IPS-18a (cell line): ENCODE data around the gene SDC1.

Experiments
- H3K27ac ChIP-seq: one replicate; pipeline ENCODE4 v1.5.1; 2013; ENCODE audit warnings: low read length
- H3K27me3 ChIP-seq: one replicate; pipeline ENCODE4 v1.6.1; 2013; ENCODE audit warnings: mild to moderate bottlenecking, low read length; ENCODE audit not compliant: control insufficient read depth, insufficient read depth
- H3K36me3 ChIP-seq: one replicate; pipeline ENCODE4 v1.6.1; 2013; ENCODE audit warnings: low read depth, low read length; ENCODE audit not compliant: control insufficient read depth
- H3K4me1 ChIP-seq: one replicate; pipeline ENCODE4 v1.6.1; 2013; ENCODE audit warnings: low read depth, low read length; ENCODE audit not compliant: control insufficient read depth
- H3K4me3 ChIP-seq: one replicate; pipeline ENCODE4 v1.5.1; 2013; ENCODE audit warnings: low read length
- H3K9ac ChIP-seq: one replicate; pipeline ENCODE4 v1.6.1; 2013; ENCODE audit warnings: mild to moderate bottlenecking, low read length, moderate library complexity
- H3K9me3 ChIP-seq: one replicate; pipeline ENCODE4 v1.6.1; 2013; ENCODE audit warnings: low read depth, low read length; ENCODE audit not compliant: control insufficient read depth

Gene SDC1

DNA sequence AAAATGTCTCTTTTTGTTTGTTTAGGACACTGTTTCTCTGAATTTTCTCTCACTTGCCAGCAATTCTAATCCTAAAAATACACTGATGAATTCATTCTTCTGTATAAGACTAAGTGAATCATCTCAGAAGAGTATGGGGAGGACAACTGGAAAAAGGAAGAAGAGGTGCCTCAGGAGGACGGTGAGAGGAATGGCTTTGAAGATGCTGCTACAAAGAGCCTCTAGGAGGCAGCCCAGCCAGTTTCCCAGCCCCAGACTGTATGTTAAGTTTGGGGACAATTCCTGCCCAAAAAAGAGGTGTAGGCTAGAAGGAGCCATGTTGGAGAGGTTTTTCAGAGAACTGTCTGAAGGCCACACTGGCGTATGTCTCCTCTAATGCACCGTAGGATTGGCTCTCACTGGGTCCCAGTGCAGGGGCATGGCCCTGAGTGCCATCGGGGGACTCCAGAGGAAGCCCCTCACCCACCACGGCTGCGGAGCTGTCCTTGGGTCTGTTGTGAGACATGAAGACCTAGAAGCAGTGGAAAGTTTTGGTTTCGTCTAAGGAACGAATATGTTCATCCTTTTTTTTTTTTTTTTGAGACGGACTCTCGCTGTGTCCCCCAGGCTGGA, 3.1 kb upstream of the SDC1 start:
- Histone ChIP-seq H3K27ac (no peak overlapping the region), H3K9ac (no peak overlapping the region), H3K27me3 (peaks cover 9% of the 10 kb centered on the region), H3K4me3 (no peak overlapping the region), H3K9me3 (no peaks in the 10 kb centered on the region), H3K36me3 (no peaks in the 10 kb centered on the region), H3K4me1 (peaks cover 4% of the 10 kb centered on the region)

DNA sequence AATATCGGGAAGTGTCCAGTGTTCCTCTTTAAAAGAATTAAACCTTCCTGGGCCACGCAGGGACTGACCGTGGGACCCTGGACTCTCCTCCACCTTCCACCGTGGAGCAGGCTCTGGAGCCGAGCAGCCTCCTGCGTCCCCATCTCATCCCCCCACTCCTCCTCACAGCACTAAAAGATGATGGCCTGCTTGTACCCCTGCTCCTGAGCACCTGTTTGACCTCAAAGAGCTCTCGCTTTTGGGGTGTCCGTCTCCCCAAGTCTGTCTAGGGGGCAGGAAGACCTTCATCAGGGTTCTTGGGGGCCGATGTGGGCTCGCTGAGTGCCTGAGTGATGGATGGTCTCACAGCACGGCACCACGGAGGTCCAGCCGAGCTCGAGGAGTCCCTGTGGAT, 1.2 kb upstream of the SDC1 start:
- Histone ChIP-seq H3K27ac (no peak overlapping the region), H3K9me3 (no peaks in the 10 kb centered on the region), H3K27me3 (peaks cover 9% of the 10 kb centered on the region), H3K4me3 (no peak overlapping the region), H3K9ac (no peak overlapping the region), H3K36me3 (no peaks in the 10 kb centered on the region), H3K4me1 (peaks cover 20% of the 10 kb centered on the region)

DNA sequence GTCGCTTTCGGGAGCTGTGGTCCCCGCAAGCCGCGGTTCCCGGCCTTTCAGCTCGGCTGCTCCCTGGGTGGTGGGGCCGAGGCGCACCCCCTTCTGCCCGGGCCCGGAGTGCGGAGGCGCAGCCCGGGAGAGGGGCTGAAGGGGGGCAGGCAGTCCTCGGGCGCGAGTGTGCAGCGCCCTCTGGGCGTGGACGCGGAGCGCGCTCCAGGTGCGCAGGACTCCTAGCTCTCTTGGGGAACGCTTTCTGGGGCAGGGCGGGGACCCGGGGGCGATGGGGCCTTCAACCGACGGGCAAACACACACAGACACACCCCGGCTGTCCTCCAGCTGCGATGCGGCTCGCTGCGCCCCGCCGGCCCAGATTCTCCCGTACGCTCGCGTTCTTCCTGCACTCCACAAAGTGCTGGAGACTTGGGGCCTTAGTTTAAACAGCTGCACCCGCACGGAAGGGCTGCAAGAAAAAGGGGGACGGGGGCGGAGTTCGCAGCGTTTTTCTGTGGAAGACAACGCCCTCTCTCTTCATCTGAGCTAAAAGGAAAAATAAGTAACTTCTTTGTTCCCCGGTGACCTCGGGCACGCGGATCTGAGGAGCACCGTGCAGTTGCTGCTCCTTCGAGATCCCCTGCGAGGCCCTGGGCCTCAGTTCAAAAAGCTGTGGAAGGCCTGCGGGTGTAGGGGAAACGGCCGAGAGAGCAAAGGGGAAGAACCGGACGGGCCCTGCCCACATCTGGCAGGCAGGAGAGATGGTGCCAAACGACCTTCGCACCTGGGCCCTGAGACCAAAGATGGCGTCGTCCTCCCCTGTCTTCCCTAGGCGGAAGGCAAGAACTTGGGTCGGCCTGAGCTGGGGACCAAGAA, 593 bp upstream of the SDC1 start:
- Histone ChIP-seq H3K4me1 (peaks cover 20% of the 10 kb centered on the region), H3K9me3 (no peaks in the 10 kb centered on the region), H3K27me3 (peaks cover 9% of the 10 kb centered on the region), H3K27ac (no peak overlapping the region), H3K36me3 (no peaks in the 10 kb centered on the region), H3K4me3 (peak overlapping the region; percentile 84), H3K9ac (peak overlapping the region; percentile 25)

DNA sequence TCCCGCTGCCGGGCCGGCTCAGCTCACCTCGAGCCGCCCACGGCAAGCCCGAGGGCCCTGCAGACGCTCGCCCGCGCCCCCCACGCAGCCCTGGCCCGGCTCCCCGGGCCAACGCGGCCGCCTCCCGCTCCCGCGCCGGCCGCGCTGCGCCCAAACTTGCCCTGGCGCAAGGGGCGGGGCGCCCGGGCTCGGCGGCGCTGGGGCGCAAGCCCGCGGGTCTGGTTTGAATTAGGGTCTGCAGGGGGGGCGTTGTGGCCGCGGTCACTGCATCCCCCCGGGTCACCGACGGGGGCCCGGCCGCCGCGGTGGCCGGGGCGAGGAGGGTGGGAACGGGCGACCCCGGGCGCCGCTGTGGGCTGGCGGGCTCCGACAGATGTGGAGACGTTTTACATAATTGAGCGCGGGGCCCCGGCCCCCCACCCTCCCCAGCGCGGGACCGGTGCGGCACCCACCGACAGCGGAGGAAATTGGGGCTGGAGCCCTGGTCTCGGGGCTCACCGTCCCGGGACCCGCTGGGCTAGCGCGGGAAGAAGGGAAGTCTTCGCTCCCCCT, 690 bp downstream of the SDC1 start:
- H3K27me3 ChIP-seq: peaks cover 9% of the 10 kb centered on the region
- H3K9ac ChIP-seq: peak overlapping the region; percentile 85
- no peaks in the 10 kb centered on the region for H3K36me3 ChIP-seq
- no peak overlapping the region for H3K27ac ChIP-seq
- peaks cover 20% of the 10 kb centered on the region for H3K4me1 ChIP-seq
- peak overlapping the region; percentile 84 for H3K4me3 ChIP-seq
- no peaks in the 10 kb centered on the region for H3K9me3 ChIP-seq

DNA sequence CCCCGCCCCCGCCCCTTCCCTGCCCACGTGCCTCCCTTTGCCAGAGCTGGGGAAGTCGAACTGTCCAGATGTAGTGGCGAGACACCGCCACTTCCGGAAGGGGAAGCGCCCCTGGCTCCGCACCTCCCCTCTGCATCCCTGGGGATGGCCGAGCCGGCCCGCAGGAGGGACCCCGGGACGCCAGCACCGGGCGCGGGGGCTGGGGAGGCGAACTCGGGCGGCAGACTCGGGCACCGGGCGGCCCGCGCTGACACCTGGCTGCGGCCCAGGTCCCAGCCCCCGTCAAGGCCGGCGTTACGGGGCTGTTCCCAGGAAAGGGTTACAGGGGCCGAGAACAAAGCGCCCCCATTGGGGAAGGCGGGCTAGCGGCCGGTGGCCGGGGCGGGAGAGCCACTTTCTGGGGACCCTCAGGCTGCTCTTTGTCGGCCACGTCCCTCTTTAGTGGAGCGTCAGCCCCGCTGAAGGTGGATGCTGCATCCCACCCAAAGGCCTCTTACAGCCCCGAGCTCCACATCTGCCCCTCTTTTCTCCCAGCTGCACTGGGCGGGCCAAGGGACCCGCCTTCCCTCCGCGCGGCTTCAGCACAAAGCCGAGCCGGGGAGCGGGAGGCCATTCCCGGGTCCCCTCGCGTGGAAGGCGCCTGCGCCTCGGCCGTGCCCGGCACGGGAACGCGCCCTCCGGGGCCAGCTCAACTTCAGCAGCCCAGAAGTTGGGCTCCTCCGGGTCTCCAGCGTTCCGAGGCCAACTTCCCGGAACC, 1.3 kb downstream of the SDC1 start:
- Histone ChIP-seq H3K27me3 (peaks cover 9% of the 10 kb centered on the region), H3K27ac (no peak overlapping the region), H3K4me1 (peaks cover 20% of the 10 kb centered on the region), H3K36me3 (no peaks in the 10 kb centered on the region), H3K9ac (peak overlapping the region; percentile 85), H3K4me3 (peak overlapping the region; percentile 84), H3K9me3 (no peaks in the 10 kb centered on the region)

DNA sequence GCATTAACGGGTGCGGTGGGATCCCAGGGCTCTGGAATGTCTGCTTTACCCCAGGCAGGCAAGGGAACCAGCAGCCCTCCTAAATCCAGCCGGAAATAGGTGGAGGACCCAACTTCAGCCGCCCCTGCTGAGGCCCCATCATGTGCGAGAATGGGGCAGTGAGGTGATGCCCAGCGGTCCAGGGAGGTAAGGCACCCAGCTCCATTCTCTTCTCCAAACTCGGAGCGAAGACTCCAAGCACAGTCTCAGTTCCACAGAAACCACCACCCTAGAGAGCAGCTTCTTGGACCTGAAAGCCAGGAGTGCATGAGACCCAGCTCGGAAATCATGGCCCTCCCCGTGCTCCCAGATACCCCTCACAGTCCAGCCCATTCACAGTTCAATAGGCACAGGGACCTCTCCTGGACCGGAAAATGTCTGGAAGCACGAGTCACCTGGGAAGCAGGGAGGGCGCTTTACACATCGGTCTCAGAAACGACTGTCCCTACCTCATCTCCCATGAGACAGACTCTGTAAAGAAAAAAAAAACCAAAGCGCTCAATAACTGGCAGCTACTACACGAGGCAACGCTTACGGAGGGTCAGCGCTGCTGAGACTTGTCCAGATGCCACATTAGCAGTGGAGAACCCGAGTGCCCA, 2.0 kb downstream of the SDC1 start:
- peak overlapping the region; percentile 84 for H3K4me3 ChIP-seq
- H3K4me1 ChIP-seq: peaks cover 20% of the 10 kb centered on the region
- peak overlapping the region; percentile 85 for H3K9ac ChIP-seq

DNA sequence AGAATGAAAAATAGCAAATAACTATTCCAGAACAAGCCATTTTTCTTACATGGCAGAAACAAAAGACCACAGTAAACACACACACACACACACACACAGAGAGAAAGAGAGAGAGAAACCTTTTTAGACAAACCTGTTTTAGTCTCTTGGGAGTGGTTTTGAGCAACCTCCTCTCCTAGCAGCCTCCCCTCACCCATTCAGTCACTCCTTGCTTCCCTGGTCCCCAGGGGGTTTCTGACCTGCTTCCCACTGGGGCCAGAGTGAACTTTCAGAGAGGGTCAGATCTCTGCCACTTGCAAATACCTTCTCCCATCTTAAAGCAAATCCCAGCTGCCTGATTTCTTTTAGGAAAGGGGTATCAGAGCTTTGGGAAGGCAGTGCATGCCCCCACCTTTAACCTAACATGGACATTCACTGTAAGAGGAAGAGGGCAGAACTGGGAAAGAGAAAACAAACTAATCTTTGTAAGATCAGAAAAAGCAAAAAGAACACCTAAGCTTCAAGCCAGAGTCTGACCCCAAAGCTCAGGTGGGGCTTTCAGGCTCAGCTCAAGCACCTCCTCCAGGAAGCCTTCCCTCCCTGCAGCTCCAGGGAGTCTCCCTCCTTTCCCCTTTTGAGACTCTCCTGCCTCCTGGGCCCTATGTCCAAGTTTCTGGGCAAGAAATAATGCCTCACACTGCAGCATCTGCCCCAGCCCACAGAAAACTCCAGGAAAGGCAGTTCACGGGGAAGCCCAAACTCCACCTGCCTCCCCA, 2.7 kb downstream of the SDC1 start:
- peaks cover 20% of the 10 kb centered on the region for H3K4me1 ChIP-seq
- no peaks in the 10 kb centered on the region for H3K9me3 ChIP-seq
- H3K36me3 ChIP-seq: no peaks in the 10 kb centered on the region
- H3K4me3 ChIP-seq: peak overlapping the region; percentile 84
- no peak overlapping the region for H3K27ac ChIP-seq
- peak overlapping the region; percentile 21 for H3K9ac ChIP-seq
- H3K27me3 ChIP-seq: peaks cover 9% of the 10 kb centered on the region

More for the DNA sequence above, 2.0 kb downstream of the SDC1 start:
- Histone ChIP-seq H3K27me3 (peaks cover 9% of the 10 kb centered on the region), H3K27ac (no peak overlapping the region), H3K36me3 (no peaks in the 10 kb centered on the region), H3K9me3 (no peaks in the 10 kb centered on the region)

DNA sequence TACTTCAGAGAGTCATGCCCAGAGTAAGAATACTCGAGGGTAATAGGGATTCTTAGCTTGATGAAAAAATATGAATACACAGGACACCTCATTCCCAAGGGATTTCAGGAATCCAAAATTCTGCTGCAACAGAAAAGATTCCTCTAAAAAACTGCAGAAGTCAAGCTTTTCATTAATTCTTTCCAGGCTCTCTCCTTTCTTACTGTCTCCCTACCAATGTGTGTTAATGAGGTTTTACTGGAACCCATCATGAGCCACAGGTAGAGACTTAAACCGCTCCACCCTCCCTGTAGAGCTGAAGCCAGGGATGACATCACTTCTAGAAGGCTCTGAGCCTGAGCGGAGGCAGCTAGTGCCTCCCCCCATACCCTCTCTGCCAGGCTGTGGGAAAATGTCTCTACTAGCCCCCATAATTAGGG, 3.4 kb downstream of the SDC1 start:
- Histone ChIP-seq H3K9me3 (no peaks in the 10 kb centered on the region), H3K27ac (no peak overlapping the region), H3K4me3 (no peak overlapping the region), H3K36me3 (no peaks in the 10 kb centered on the region), H3K4me1 (peaks cover 20% of the 10 kb centered on the region), H3K9ac (no peak overlapping the region), H3K27me3 (peaks cover 9% of the 10 kb centered on the region)

DNA sequence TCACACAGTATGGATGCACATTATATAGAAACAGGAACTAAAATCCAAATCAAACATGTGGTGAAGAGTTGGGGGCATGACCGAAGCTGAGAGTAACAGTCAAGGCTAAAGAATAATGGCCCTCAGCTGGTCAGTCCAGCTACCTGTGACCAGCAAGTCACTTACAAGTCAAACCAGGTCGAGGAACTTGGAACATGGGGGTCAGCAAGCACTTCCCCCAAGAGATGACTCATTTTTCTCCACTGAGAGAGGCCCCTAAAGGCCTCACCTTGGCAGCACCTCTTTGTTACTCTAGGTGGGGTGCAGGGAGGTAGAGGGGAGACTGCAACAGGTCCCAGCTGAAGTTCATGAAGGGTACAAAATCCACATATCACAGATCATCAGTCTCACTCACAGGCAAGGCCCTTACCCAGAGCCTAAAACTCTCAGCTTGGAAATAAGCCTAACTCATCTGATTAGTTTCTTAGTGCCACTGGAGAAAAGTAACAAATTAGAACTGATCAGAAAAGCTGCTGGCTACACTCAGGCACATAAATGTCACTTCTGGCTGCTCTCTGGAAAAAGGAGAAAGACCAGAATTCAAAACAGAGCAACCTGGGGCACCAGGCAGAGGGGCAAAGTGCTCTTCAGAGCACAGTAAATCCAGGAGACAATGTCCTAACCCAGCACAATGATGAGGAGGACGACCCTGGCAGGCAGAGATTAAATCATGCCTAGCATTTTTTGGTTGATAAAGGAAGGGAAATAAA, 4.0 kb downstream of the SDC1 start:
- Histone ChIP-seq H3K9me3 (no peaks in the 10 kb centered on the region), H3K4me1 (peaks cover 20% of the 10 kb centered on the region), H3K36me3 (no peaks in the 10 kb centered on the region), H3K9ac (no peak overlapping the region), H3K27me3 (peaks cover 4% of the 10 kb centered on the region), H3K27ac (no peak overlapping the region), H3K4me3 (no peak overlapping the region)

DNA sequence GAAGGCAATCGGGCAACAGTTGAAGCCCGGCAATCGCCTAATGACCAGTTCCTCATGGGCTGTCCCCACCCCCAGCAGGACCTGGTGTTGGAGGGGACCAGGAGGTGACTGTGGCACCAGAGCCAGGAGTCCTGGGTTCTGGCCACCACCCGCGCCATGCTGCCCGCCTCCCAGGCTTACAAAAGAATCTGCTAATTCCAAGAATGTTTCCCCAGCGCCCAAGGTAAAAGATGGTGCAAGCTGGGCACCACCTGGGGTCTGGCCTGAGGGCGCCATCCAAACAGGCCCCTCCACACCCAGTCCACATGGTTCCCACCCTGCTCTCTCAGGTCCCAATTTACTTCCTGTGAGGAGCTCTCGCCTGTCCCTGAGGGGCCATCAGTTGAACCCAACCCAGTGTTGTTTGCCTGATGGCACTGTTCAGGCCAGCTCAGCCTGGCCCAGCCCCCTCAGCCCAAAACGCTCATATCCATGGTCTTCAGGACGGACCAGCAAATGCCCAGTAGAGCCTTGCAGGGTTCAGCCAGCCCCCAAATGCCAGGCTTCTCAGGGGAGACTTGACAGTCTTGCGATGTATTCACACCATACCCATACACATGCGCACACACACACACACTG, 5.1 kb downstream of the SDC1 start:
- no peaks in the 10 kb centered on the region for H3K27me3 ChIP-seq
- no peak overlapping the region for H3K4me3 ChIP-seq
- H3K9ac ChIP-seq: no peak overlapping the region
- no peaks in the 10 kb centered on the region for H3K36me3 ChIP-seq
- H3K27ac ChIP-seq: no peak overlapping the region
- peaks cover 22% of the 10 kb centered on the region for H3K4me1 ChIP-seq
- no peaks in the 10 kb centered on the region for H3K9me3 ChIP-seq
